IPS DF 6.9 (cell line): ENCODE measurements around the gene CDC25A.

ENCODE experiments used
- DNase-seq: peaks from one replicate; pipeline ENCODE4 v3.0.0-alpha.2; 2013; ENCODE audit warnings: low read depth, low spot score
- H3K27ac ChIP-seq: one replicate; pipeline ENCODE4 v1.5.1; 2013; ENCODE audit warnings: low read length, control low read depth
- H3K27me3 ChIP-seq: 2 replicates; pipeline ENCODE4 v1.6.1; 2013; ENCODE audit warnings: mild to moderate bottlenecking, low read length; ENCODE audit not compliant: control insufficient read depth, insufficient read depth
- H3K36me3 ChIP-seq: 2 replicates; pipeline ENCODE4 v1.6.1; 2013; ENCODE audit warnings: low read length; ENCODE audit not compliant: control insufficient read depth, insufficient read depth
- H3K4me1 ChIP-seq: 2 replicates; pipeline ENCODE4 v1.6.1; 2013; ENCODE audit warnings: low read length; ENCODE audit not compliant: control insufficient read depth, insufficient read depth
- H3K4me3 ChIP-seq: 2 replicates; pipeline ENCODE4 v1.5.1; 2013; ENCODE audit warnings: mild to moderate bottlenecking, low read length
- H3K9me3 ChIP-seq: 2 replicates; pipeline ENCODE4 v1.6.1; 2013; ENCODE audit warnings: low read length, inconsistent platforms; ENCODE audit not compliant: control insufficient read depth, insufficient read depth
- WGBS: extraction: QIAGEN DNeasy Blood & Tissue Kit; methylation state at CpG from one replicate; pipeline ENCODE4 v1.1.7; 2013; ENCODE audit warnings: mixed read lengths, missing lambda C conversion rate; ENCODE audit not compliant: insufficient read length, insufficient coverage; 5-methylcytosine and 5-hydroxymethylcytosine counted together

The CDC25A gene

DNA sequence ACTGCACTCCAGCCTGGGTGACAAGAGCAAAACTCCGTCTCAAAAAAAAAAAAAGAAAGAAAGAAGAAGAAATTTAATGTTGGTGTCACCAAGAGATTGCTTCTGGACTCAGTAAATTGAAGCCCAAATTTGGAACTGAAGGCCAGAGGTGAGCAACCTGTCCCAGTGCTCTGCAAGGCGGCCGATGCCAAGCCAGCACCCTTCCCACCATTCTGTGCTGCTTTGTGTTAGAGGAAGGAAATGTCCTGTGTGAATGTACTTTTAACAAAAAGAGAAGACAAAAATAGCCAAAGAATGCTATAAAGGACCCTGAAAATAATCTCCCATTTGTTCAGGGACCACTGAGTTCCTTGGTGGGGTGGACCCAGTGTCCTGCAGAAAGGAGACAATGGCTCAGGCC is 44.6 kb downstream of the CDC25A start:
- DNase-seq: no peak
- Histone ChIP-seq H3K27me3 (no peaks in the 10 kb centered on the region), H3K9me3 (no peaks in the 10 kb centered on the region), H3K27ac (no peak overlapping the region), H3K4me1 (peaks cover 2% of the 10 kb centered on the region; the same call in 1 of the 2 replicates), H3K4me3 (no peak overlapping the region), H3K36me3 (peaks cover 3% of the 10 kb centered on the region; the same call in 1 of the 2 replicates)
- no CpG with 5 or more reads among the region's 3 CpGs for WGBS

- H3K9me3 ChIP-seq: no peaks in the 10 kb centered on the region
- peaks cover 2% of the 10 kb centered on the region; the same call in 1 of the 2 replicates for H3K4me1 ChIP-seq
- no CpG with 5 or more reads among the region's 11 CpGs for WGBS
- no peak for DNase-seq
- H3K4me3 ChIP-seq: no peak overlapping the region
- no peak overlapping the region for H3K27ac ChIP-seq
- H3K27me3 ChIP-seq: no peaks in the 10 kb centered on the region
- peaks cover 3% of the 10 kb centered on the region; the same call in 1 of the 2 replicates for H3K36me3 ChIP-seq
Observed at GRCh38 chr3:48142316-48142870, 45.8 kb downstream of the CDC25A start.

GRCh38 chr3:48141604-48142137 is 46.5 kb downstream of the CDC25A start:
- Histone ChIP-seq H3K4me3 (no peak overlapping the region), H3K27me3 (no peaks in the 10 kb centered on the region), H3K9me3 (no peaks in the 10 kb centered on the region), H3K27ac (no peak overlapping the region), H3K36me3 (peaks cover 3% of the 10 kb centered on the region; the same call in 1 of the 2 replicates), H3K4me1 (peaks cover 2% of the 10 kb centered on the region; the same call in 1 of the 2 replicates)
- no CpG with 5 or more reads among the region's 9 CpGs for WGBS
- no peak for DNase-seq

DNA sequence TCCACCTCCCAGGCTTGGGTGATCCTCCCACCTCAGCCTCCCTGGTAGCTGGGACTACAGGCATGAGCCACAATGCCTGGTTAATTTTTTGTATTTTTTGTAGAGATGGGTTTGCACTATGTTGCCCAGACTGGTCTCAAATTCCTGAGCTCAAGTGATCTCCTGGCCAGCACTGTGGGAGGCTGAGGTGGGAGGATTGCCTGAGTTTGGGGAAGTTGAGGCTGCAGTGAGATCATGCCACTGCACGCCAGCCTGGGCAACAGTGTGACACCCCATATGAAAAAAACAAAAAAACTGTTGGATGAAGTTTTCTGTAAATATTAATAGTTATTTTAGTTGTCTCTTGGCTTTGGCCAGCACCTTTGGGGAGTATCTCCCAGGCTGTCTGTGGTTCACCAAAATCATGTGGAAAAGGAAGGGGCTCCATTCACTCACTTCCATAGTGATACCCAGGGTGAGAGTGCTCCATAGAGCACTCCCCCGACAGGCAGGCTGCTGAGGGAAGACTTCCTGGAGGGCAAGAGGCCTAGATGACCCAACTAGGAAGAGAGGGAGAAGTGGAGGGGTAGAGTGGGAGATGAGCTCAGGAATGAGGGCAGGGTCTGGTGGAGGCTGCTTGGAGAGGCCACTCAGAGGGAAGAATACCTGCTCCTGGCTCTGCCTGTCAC is 47.1 kb downstream of the CDC25A start:
- Histone ChIP-seq H3K4me3 (no peak overlapping the region), H3K27ac (no peak overlapping the region), H3K36me3 (peaks cover 3% of the 10 kb centered on the region; the same call in 1 of the 2 replicates), H3K4me1 (peaks cover 2% of the 10 kb centered on the region; the same call in 1 of the 2 replicates), H3K27me3 (no peaks in the 10 kb centered on the region), H3K9me3 (no peaks in the 10 kb centered on the region)
- no peak for DNase-seq
- no CpG with 5 or more reads among the region's 2 CpGs for WGBS

GRCh38 chr3:48140336-48140757 is 47.9 kb downstream of the CDC25A start:
- Histone ChIP-seq H3K4me1 (peaks cover 2% of the 10 kb centered on the region; the same call in 1 of the 2 replicates), H3K4me3 (no peak overlapping the region), H3K27me3 (no peaks in the 10 kb centered on the region), H3K36me3 (peaks cover 3% of the 10 kb centered on the region; the same call in 1 of the 2 replicates), H3K9me3 (no peaks in the 10 kb centered on the region), H3K27ac (no peak overlapping the region)
- WGBS: no CpG with 5 or more reads among the region's 9 CpGs
- DNase-seq: no peak

- Histone ChIP-seq H3K27me3 (no peaks in the 10 kb centered on the region), H3K4me1 (peaks cover 2% of the 10 kb centered on the region; the same call in 1 of the 2 replicates), H3K9me3 (no peaks in the 10 kb centered on the region), H3K36me3 (peaks cover 3% of the 10 kb centered on the region; the same call in 1 of the 2 replicates), H3K4me3 (no peak overlapping the region), H3K27ac (no peak overlapping the region)
- WGBS: no CpG with 5 or more reads among the region's 7 CpGs
- DNase-seq: no peak
Observed at GRCh38 chr3:48137425-48137999, 50.7 kb downstream of the CDC25A start.

GRCh38 chr3:48135552-48136495 is 52.4 kb downstream of the CDC25A start:
- no peaks in the 10 kb centered on the region for H3K9me3 ChIP-seq
- no peak overlapping the region for H3K4me3 ChIP-seq
- H3K27me3 ChIP-seq: no peaks in the 10 kb centered on the region
- WGBS: no CpG with 5 or more reads among the region's 8 CpGs
- peaks cover 3% of the 10 kb centered on the region; the same call in 1 of the 2 replicates for H3K36me3 ChIP-seq
- peaks cover 2% of the 10 kb centered on the region; the same call in 1 of the 2 replicates for H3K4me1 ChIP-seq
- H3K27ac ChIP-seq: no peak overlapping the region
- no peak for DNase-seq

DNA sequence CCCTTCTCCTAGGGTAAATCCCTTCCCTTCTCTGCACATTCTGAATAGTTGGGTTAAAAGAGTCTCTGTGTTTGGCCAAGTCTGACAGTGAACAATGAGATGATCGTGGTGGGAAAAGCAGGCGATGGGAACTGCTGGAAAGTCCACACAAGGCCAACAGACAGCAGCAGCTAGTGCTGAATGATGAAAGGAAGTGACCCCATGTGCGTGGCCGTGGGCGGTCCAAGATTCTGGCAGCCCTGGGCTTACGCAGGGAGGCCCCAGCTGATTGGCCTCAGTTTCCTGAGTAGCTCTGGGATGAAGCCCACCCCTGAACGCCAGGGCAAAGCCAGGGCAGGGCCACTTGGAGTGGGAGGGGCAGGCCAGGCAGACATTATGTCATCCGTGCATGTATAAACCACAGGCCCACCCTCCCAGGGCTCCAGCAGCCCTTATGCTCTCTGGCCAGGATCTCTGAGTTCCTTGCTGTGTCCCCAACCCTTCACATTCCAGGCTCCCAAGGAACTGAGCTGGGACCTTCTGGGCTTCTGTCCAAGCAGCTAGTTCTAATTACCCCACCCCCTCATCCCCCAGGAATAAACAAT is 57.8 kb downstream of the CDC25A start:
- no peak overlapping the region for H3K4me3 ChIP-seq
- no peaks in the 10 kb centered on the region for H3K36me3 ChIP-seq
- no peaks in the 10 kb centered on the region for H3K27me3 ChIP-seq
- H3K4me1 ChIP-seq: no peaks in the 10 kb centered on the region
- DNase-seq: no peak
- H3K27ac ChIP-seq: no peak overlapping the region
- no peaks in the 10 kb centered on the region for H3K9me3 ChIP-seq
- no CpG with 5 or more reads among the region's 8 CpGs for WGBS

DNA sequence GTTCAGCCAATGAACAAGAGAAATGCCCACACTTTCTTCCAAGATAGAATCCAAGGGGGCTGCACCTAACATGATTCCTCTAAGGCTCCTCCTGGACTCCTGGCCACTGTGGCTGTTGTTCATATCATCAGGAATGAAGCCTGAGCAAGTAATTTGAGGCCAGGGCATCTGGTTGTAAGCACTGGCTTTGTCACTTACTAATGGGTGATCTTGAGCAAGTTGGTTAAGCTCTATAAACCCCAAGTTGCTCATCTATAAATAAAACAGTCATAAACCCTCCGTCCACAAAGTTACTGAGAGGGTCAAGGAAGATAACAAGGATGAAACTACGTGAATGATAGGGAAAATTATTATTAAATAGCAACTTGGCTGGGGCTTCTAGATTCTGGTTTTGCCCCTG is 58.3 kb downstream of the CDC25A start:
- no peak overlapping the region for H3K27ac ChIP-seq
- no peaks in the 10 kb centered on the region for H3K27me3 ChIP-seq
- no peak for DNase-seq
- no CpG with 5 or more reads among the region's 2 CpGs for whole genome bisulfite sequencing
- H3K9me3 ChIP-seq: no peaks in the 10 kb centered on the region
- no peak overlapping the region for H3K4me3 ChIP-seq
- no peaks in the 10 kb centered on the region for H3K36me3 ChIP-seq
- peaks cover 2% of the 10 kb centered on the region; the same call in 1 of the 2 replicates for H3K4me1 ChIP-seq
